ENCODE measurements around the gene SRBD1.

Gene SRBD1

GRCh38 chr2:45496869-45497268 lies 114.2 kb downstream of the SRBD1 start:
- no peaks in the 10 kb centered on the region for H3K36me3 ChIP-seq (ENCODE audit: control insufficient read depth, insufficient read depth, low read length)
- DNase-seq (ENCODE audit: extremely low read depth, insufficient read length): no peak
- H3K4me3 ChIP-seq (replicated peaks; ENCODE audit: low read depth, low read length): no peak overlapping the region
- TF ChIP-seq CTCF (IDR thresholded peaks at IDR 0.05; ENCODE audit: insufficient read depth, low read length, poor library complexity, severe bottlenecking): no peak
- no peaks in the 10 kb centered on the region for H3K27me3 ChIP-seq (replicated peaks; ENCODE audit: control insufficient read depth, insufficient read depth, low read length)

GRCh38 chr2:45494978-45495293 lies 116.1 kb downstream of the SRBD1 start:
- Histone ChIP-seq H3K4me3 (replicated peaks; ENCODE audit: low read depth, low read length) (no peak overlapping the region), H3K27me3 (replicated peaks; ENCODE audit: control insufficient read depth, insufficient read depth, low read length) (no peaks in the 10 kb centered on the region), H3K36me3 (ENCODE audit: control insufficient read depth, insufficient read depth, low read length) (no peaks in the 10 kb centered on the region)
- no peak for TF ChIP-seq CTCF (IDR thresholded peaks at IDR 0.05; ENCODE audit: insufficient read depth, low read length, poor library complexity, severe bottlenecking)
- no peak for DNase-seq (ENCODE audit: extremely low read depth, insufficient read length)

GRCh38 chr2:45494275-45494977 lies 116.6 kb downstream of the SRBD1 start:
- Histone ChIP-seq H3K27me3 (replicated peaks; ENCODE audit: control insufficient read depth, insufficient read depth, low read length) (no peaks in the 10 kb centered on the region), H3K36me3 (ENCODE audit: control insufficient read depth, insufficient read depth, low read length) (no peaks in the 10 kb centered on the region), H3K4me3 (replicated peaks; ENCODE audit: low read depth, low read length) (no peak overlapping the region)
- peak; percentile 56 for TF ChIP-seq CTCF (IDR thresholded peaks at IDR 0.05; ENCODE audit: insufficient read depth, low read length, poor library complexity, severe bottlenecking)
- DNase-seq (ENCODE audit: extremely low read depth, insufficient read length): peak; percentile 3

- Histone ChIP-seq H3K36me3 (ENCODE audit: control insufficient read depth, insufficient read depth, low read length) (no peaks in the 10 kb centered on the region), H3K27me3 (replicated peaks; ENCODE audit: control insufficient read depth, insufficient read depth, low read length) (no peaks in the 10 kb centered on the region), H3K4me3 (replicated peaks; ENCODE audit: low read depth, low read length) (no peak overlapping the region)
- no peak for DNase-seq (ENCODE audit: extremely low read depth, insufficient read length)
- TF ChIP-seq CTCF (IDR thresholded peaks at IDR 0.05; ENCODE audit: insufficient read depth, low read length, poor library complexity, severe bottlenecking): no peak
These were observed 126.1 kb downstream of the SRBD1 start for GRCh38 chr2:45484965-45485364.

- Histone ChIP-seq H3K27me3 (replicated peaks; ENCODE audit: control insufficient read depth, insufficient read depth, low read length) (no peaks in the 10 kb centered on the region), H3K4me3 (replicated peaks; ENCODE audit: low read depth, low read length) (no peak overlapping the region), H3K36me3 (ENCODE audit: control insufficient read depth, insufficient read depth, low read length) (no peaks in the 10 kb centered on the region)
- DNase-seq (ENCODE audit: extremely low read depth, insufficient read length): no peak
- peak; percentile 20 for TF ChIP-seq CTCF (IDR thresholded peaks at IDR 0.05; ENCODE audit: insufficient read depth, low read length, poor library complexity, severe bottlenecking)
These were observed 127.1 kb downstream of the SRBD1 start for GRCh38 chr2:45483997-45484396.

GRCh38 chr2:45477546-45477945 lies 133.5 kb downstream of the SRBD1 start:
- DNase-seq (ENCODE audit: extremely low read depth, insufficient read length): no peak
- TF ChIP-seq CTCF (IDR thresholded peaks at IDR 0.05; ENCODE audit: insufficient read depth, low read length, poor library complexity, severe bottlenecking): no peak
- Histone ChIP-seq H3K36me3 (ENCODE audit: control insufficient read depth, insufficient read depth, low read length) (no peaks in the 10 kb centered on the region), H3K27me3 (replicated peaks; ENCODE audit: control insufficient read depth, insufficient read depth, low read length) (no peaks in the 10 kb centered on the region), H3K4me3 (replicated peaks; ENCODE audit: low read depth, low read length) (no peak overlapping the region)
